Measurements from ENCODE around the gene CALHM6. TPM values are rescaled to one million over a fixed set of nuclear protein-coding genes. Genes with fewer than 3 reads are reported as not detected.

CALHM6 gene
- total and polyA plus RNA-seq, 10 of the 15 experiments (the other 5 are each of a cell fraction or from before 2014, with no cell fraction given), result 0.15 to 3.4 (median 1.3) TPM

GRCh38 chr6:116430860-116431259 lies 30.3 kb upstream of the CALHM6 start:
- Histone ChIP-seq H3K36me3 (ENCODE audit: control insufficient read depth in 2 of 2, insufficient read depth in 2 of 2, low read length in 1 of 2) (peaks cover 0 to 16% of the 10 kb centered on the region in 2 experiments; a peak in 1 of 4 replicates), H3K4me2 (ENCODE audit: control insufficient read depth, insufficient read depth) (no peak overlapping the region), H3K27me3 (replicated peaks in 1 of 2; ENCODE audit: control insufficient read depth in 2 of 2, insufficient read depth in 2 of 2, low read length in 1 of 2) (no peaks in the 10 kb centered on the region), H3K27ac (ENCODE audit: control insufficient read depth, insufficient read depth) (no peak overlapping the region), H3K4me1 (ENCODE audit: control insufficient read depth, insufficient read depth, low read length) (no peaks in the 10 kb centered on the region), H3K4me3 (no peak overlapping the region), H2AFZ (ENCODE audit: control insufficient read depth, low read depth, low read length) (no peak overlapping the region), H3K9me3 (replicated peaks; ENCODE audit: control insufficient read depth, insufficient read depth, low read length) (no peaks in the 10 kb centered on the region), H3K79me2 (ENCODE audit: control insufficient read depth, insufficient read depth, low read length) (no peaks in the 10 kb centered on the region), H3K9ac (ENCODE audit: control insufficient read depth, insufficient read depth, low read length) (no peak overlapping the region), H4K20me1 (ENCODE audit: control insufficient read depth, insufficient read depth) (no peaks in the 10 kb centered on the region)
- CTCF ChIA-PET, result interaction anchor here (0.7 to 1.1 kb wide), 3 partner anchors 38 to 83 kb away, joined by 3 read pairs; no protein-coding TSS in a partner anchor
- RAD21 ChIA-PET (ENCODE audit: unreplicated experiment), result no interaction called here
- WGBS (ENCODE audit: insufficient coverage, insufficient replicate concordance, low lambda C conversion rate, missing lambda C conversion rate), result 98% methylated on average over 4 of the region's 4 CpGs
- SMC1A ChIA-PET (ENCODE audit: uncharacterized antibody, unreplicated experiment), result interaction anchor here (0.7 to 4.1 kb wide), 4 partner anchors 10 to 143 kb away, joined by 3 to 12 read pairs (median 4); no protein-coding TSS in a partner anchor
- in situ Hi-C loops (cut with MboI), result no loop called here
- no TSS peak for BruUV-seq (replicated peaks)
- POLR2A ChIA-PET, result interaction anchor here (0.6 kb wide), 1 partner anchor 9 kb away, joined by 4 read pairs; no protein-coding TSS in a partner anchor
- FAIRE-seq, result peak; percentile 68
- ATAC-seq, result no peak
- DNase-seq (ENCODE audit: low read depth, low spot score), result no peak
- intact Hi-C loops (cut with micrococcal nuclease; ENCODE audit: unreplicated experiment), result no loop called here
- TF ChIP-seq PAX8 (IDR thresholded peaks at IDR 0.05) (no peak), ZNF24 (IDR thresholded peaks at IDR 0.05) (no peak), ZNF207 (IDR thresholded peaks at IDR 0.05; ENCODE audit: borderline replicate concordance) (no peak), MLLT1 (IDR thresholded peaks at IDR 0.05) (no peak), IKZF1 (conservative IDR thresholded peaks at IDR 0.05) (no peak), POLR2AphosphoS5 (IDR thresholded peaks at IDR 0.05; ENCODE audit: low read length) (no peak), JUNB (IDR thresholded peaks at IDR 0.05) (no peak), CUX1 (IDR thresholded peaks at IDR 0.05; ENCODE audit: insufficient replicate concordance, low read depth, low read length) (no peak), ZBTB40 (IDR thresholded peaks at IDR 0.05; ENCODE audit: borderline replicate concordance) (no peak), RCOR1 (conservative IDR thresholded peaks at IDR 0.05; ENCODE audit: low read depth, low read length) (no peak), SMC3 (IDR thresholded peaks at IDR 0.05; ENCODE audit: borderline replicate concordance, low read length) (no peak)

Measured in GM12878 (cell line).